IMR-90 (cell line): Measurements from ENCODE around the gene TPSG1. TPM values are rescaled to one million over a fixed set of nuclear protein-coding genes. Genes with fewer than 3 reads are reported as not detected.

ENCODE experiments used
- ATAC-seq: fragments of 200-7000 bp; cut with Tn5 transposase; 2 replicates; pipeline ENCODE4 v1.9.1; 2020; ENCODE audit warnings: low read depth, mild to moderate bottlenecking, moderate library complexity
- BruUV-seq: library from RNA; stranded (reverse); fragments of 400-500 nt; replicated peaks from 2 replicates; lab custom pipeline; 2021; lab: Mats Ljungman, UMichigan
- CTCF ChIA-PET: fragments of 300-600 bp; formaldehyde crosslinking; extraction: SDS; loops from one replicate; lab custom pipeline; 2021; ENCODE audit warnings: antibody characterized with exemption; lab: Yijun Ruan, JAX
- POLR2A ChIA-PET: fragments of 300-600 bp; sonication (Branson Sonifier 250); formaldehyde crosslinking; loops from one replicate; lab custom pipeline; 2022; ENCODE audit warnings: antibody characterized with exemption; ENCODE audit not compliant: unreplicated experiment; lab: Charles Lee
- DNase-seq: peaks from one replicate; pipeline ENCODE4 v3.0.0; 2013
- H2AFZ ChIP-seq: replicated peaks from 2 replicates; pipeline ENCODE3; 2013; ENCODE audit warnings: low read length, mild to moderate bottlenecking; ENCODE audit not compliant: poor library complexity
- H2AK5ac ChIP-seq: 2 replicates; pipeline ENCODE4 v1.6.1; 2013; ENCODE audit warnings: low read depth, low read length, inconsistent platforms
- H2AK9ac ChIP-seq: replicated peaks from 2 replicates; pipeline ENCODE3; 2013; ENCODE audit warnings: mild to moderate bottlenecking, low read depth, low read length, moderate library complexity; ENCODE audit not compliant: poor library complexity
- H2BK120ac ChIP-seq: 2 replicates; pipeline ENCODE4 v1.6.1; 2013; ENCODE audit warnings: low read depth, low read length, inconsistent platforms
- H2BK15ac ChIP-seq: 3 replicates; pipeline ENCODE4 v1.6.1; 2013; ENCODE audit warnings: low read depth, low read length, inconsistent platforms
- H2BK20ac ChIP-seq: 2 replicates; pipeline ENCODE4 v1.6.1; 2013; ENCODE audit warnings: low read depth, mild to moderate bottlenecking, inconsistent platforms, low read length, moderate library complexity
- H2BK5ac ChIP-seq: 2 replicates; pipeline ENCODE4 v1.6.1; 2013; ENCODE audit warnings: mild to moderate bottlenecking, low read depth, low read length, inconsistent platforms; ENCODE audit not compliant: poor library complexity, severe bottlenecking
- H3K14ac ChIP-seq: replicated peaks from 2 replicates; pipeline ENCODE4 v1.6.1; 2013; ENCODE audit warnings: low read depth, low read length, inconsistent platforms
- H3K18ac ChIP-seq: 2 replicates; pipeline ENCODE4 v1.6.1; 2013; ENCODE audit warnings: low read depth, low read length, control low read depth
- H3K23ac ChIP-seq: 2 replicates; pipeline ENCODE4 v1.6.1; 2013; ENCODE audit warnings: low read depth, low read length, inconsistent platforms
- H3K27ac ChIP-seq: 2 replicates; pipeline ENCODE4 v1.5.1; 2013; ENCODE audit warnings: mild to moderate bottlenecking, control low read depth, low read length; ENCODE audit not compliant: insufficient read depth
- H3K27me3 ChIP-seq: 2 replicates; pipeline ENCODE4 v1.6.1; 2013; ENCODE audit warnings: low read length; ENCODE audit not compliant: control insufficient read depth, insufficient read depth
- H3K36me3 ChIP-seq: 2 replicates; pipeline ENCODE4 v1.6.1; 2013; ENCODE audit warnings: low read length, mixed read lengths; ENCODE audit not compliant: control insufficient read depth, insufficient read depth
- H3K4ac ChIP-seq: 2 replicates; pipeline ENCODE4 v1.6.1; 2013; ENCODE audit warnings: low read depth, low read length, inconsistent platforms
- H3K4me1 ChIP-seq: 2 replicates; pipeline ENCODE4 v1.6.1; 2013; ENCODE audit warnings: low read length, mixed read lengths; ENCODE audit not compliant: control insufficient read depth, insufficient read depth
- H3K4me2 ChIP-seq: 2 replicates; pipeline ENCODE4 v1.6.1; 2013; ENCODE audit warnings: low read depth, mild to moderate bottlenecking, control low read depth, low read length, moderate library complexity
- H3K4me3 ChIP-seq: 2 replicates; pipeline ENCODE4 v1.5.1; 2013; ENCODE audit warnings: low read depth, mild to moderate bottlenecking, control low read depth, low read length, moderate library complexity; ENCODE audit not compliant: insufficient read depth
- H3K56ac ChIP-seq: 2 replicates; pipeline ENCODE4 v1.6.1; 2013; ENCODE audit warnings: low read length, inconsistent platforms; ENCODE audit not compliant: insufficient read depth; ENCODE audit errors: extremely low read depth
- H3K79me1 ChIP-seq, 2 experiments: 2 replicates each; pipeline ENCODE4 v1.6.1; 2013; ENCODE audit warnings: low read length in 2 of 2, inconsistent platforms in 1 of 2, low read depth in 1 of 2
- H3K9ac ChIP-seq: 2 replicates; pipeline ENCODE4 v1.6.1; 2013; ENCODE audit warnings: low read depth, low read length, control low read depth
- H3K9me1 ChIP-seq: 2 replicates; pipeline ENCODE4 v1.6.1; 2013; ENCODE audit warnings: low read length, inconsistent platforms; ENCODE audit not compliant: insufficient read depth
- H3K9me3 ChIP-seq: 2 replicates; pipeline ENCODE4 v1.6.1; 2013; ENCODE audit warnings: low read length; ENCODE audit not compliant: control insufficient read depth, insufficient read depth
- H4K20me1 ChIP-seq: 2 replicates; pipeline ENCODE4 v1.6.1; 2013; ENCODE audit warnings: low read length, inconsistent platforms; ENCODE audit not compliant: insufficient read depth
- H4K5ac ChIP-seq: 2 replicates; pipeline ENCODE4 v1.6.1; 2013; ENCODE audit warnings: mild to moderate bottlenecking, low read depth, low read length, control low read depth
- H4K8ac ChIP-seq, 2 experiments: 2 replicates each; pipeline ENCODE4 v1.6.1; 2013; ENCODE audit warnings: low read depth in 2 of 2, low read length in 2 of 2, control low read depth in 1 of 2, inconsistent platforms in 1 of 2
- H4K91ac ChIP-seq: 2 replicates; pipeline ENCODE4 v1.6.1; 2013; ENCODE audit warnings: low read depth, low read length, inconsistent platforms; ENCODE audit not compliant: insufficient read depth
- BHLHE40 ChIP-seq: fragments of 150-350 bp; IDR thresholded peaks from 2 replicates; pipeline ENCODE4 v1.6.1; 2016; ENCODE audit warnings: mild to moderate bottlenecking, low read depth, low read length
- CEBPB ChIP-seq: IDR thresholded peaks from 2 replicates; pipeline ENCODE4 v1.6.1; 2012; ENCODE audit warnings: low read depth, low read length, improper control_type of control experiment
- CHD1 ChIP-seq: IDR thresholded peaks from 2 replicates; pipeline ENCODE4 v1.6.1; 2012; ENCODE audit warnings: low read depth, low read length, improper control_type of control experiment
- FOS ChIP-seq: fragments of 150-350 bp; IDR thresholded peaks from 2 replicates; pipeline ENCODE4 v1.6.1; 2016; ENCODE audit warnings: low read depth, low read length
- MAFK ChIP-seq: IDR thresholded peaks from 2 replicates; pipeline ENCODE4 v1.6.1; 2012; ENCODE audit warnings: low read depth, low read length, improper control_type of control experiment
- MAZ ChIP-seq: IDR thresholded peaks from 2 replicates; pipeline ENCODE4 v1.6.1; 2012; ENCODE audit warnings: low read depth, mild to moderate bottlenecking, low read length, improper control_type of control experiment, moderate library complexity, borderline replicate concordance
- MXI1 ChIP-seq: IDR thresholded peaks from 2 replicates; pipeline ENCODE4 v1.6.1; 2012; ENCODE audit warnings: low read depth, mild to moderate bottlenecking, low read length, moderate library complexity, borderline replicate concordance
- NFE2L2 ChIP-seq: fragments of 150-350 bp; IDR thresholded peaks from 2 replicates; pipeline ENCODE4 v1.6.1; 2016; ENCODE audit warnings: low read depth, mild to moderate bottlenecking, low read length
- POLR2A ChIP-seq: IDR thresholded peaks from 2 replicates; pipeline ENCODE4 v1.6.1; 2012; ENCODE audit warnings: mild to moderate bottlenecking, low read depth, low read length
- RAD21 ChIP-seq: IDR thresholded peaks from 2 replicates; pipeline ENCODE4 v1.6.1; 2012; ENCODE audit warnings: low read length, improper control_type of control experiment
- RCOR1 ChIP-seq: IDR thresholded peaks from 2 replicates; pipeline ENCODE4 v1.6.1; 2012; ENCODE audit warnings: mild to moderate bottlenecking, low read length, improper control_type of control experiment; ENCODE audit not compliant: insufficient replicate concordance
- RFX5 ChIP-seq: IDR thresholded peaks from 2 replicates; pipeline ENCODE4 v1.8.0; 2012; ENCODE audit warnings: low read depth, mild to moderate bottlenecking, low read length, moderate library complexity
- SMC3 ChIP-seq: fragments of 150-350 bp; IDR thresholded peaks from 2 replicates; pipeline ENCODE4 v1.6.1; 2016; ENCODE audit warnings: low read depth, mild to moderate bottlenecking, antibody characterized with exemption, low read length, moderate library complexity
- WGBS, 2 experiments: methylation state at CpG; one replicate each; pipeline versions ENCODE4 v1.1.5 to v1.1.7; 2013; ENCODE audit warnings: missing lambda C conversion rate in 2 of 2; ENCODE audit not compliant: insufficient read length in 1 of 2; ENCODE audit errors: extremely low coverage in 2 of 2; 5-methylcytosine and 5-hydroxymethylcytosine counted together
- dilution Hi-C: fragments of 300-500 bp; cut with HindIII; formaldehyde crosslinking; loops from one replicate; pipeline ENCODE4 v1.14.3; 2018; ENCODE audit warnings: low sequenced_read_pairs; ENCODE audit not compliant: unreplicated experiment
- in situ Hi-C: fragments of 300-500 bp; cut with MboI; formaldehyde crosslinking; loops from 3 replicates; pipeline ENCODE4 v1.14.3; 2019; ENCODE audit warnings: low sequenced_read_pairs, inconsistent platforms, mixed read lengths
- intact Hi-C: fragments of 100-400 bp; cut with micrococcal nuclease; formaldehyde crosslinking; loops from 2 replicates; pipeline ENCODE4 v1.10.0; 2022
- polyA plus RNA-seq, 3 experiments: library from polyadenylated mRNA; depleted of rRNA; stranded (reverse); fragments of >200 nt; gene quantifications; 2 replicates each; pipeline ENCODE4 v1.2.3, GENCODE V29; 2012; ENCODE audit warnings: low replicate concordance in 1 of 3
- total RNA-seq: library from RNA; depleted of rRNA; stranded (reverse); fragments of >200 nt; gene quantifications from 2 replicates; pipeline ENCODE4 v1.2.3, GENCODE V29; 2012
- TF ChIP-seq, protein P1 (sequence below): fragments of 150-350 bp; IDR thresholded peaks from 2 replicates; pipeline ENCODE4 v1.6.1; 2017; ENCODE audit warnings: mild to moderate bottlenecking, antibody characterized with exemption, low read length, low read depth
- TF ChIP-seq, protein P2 (sequence below): fragments of 150-350 bp; IDR thresholded peaks from 2 replicates; pipeline ENCODE4 v1.6.1; 2016; ENCODE audit warnings: low read depth, mild to moderate bottlenecking, low read length, moderate library complexity, borderline replicate concordance
- TF ChIP-seq, protein P3 (sequence below): conservative IDR thresholded peaks from 2 replicates; pipeline ENCODE4 v1.5.1; 2012; ENCODE audit warnings: mild to moderate bottlenecking, low read depth, low read length, improper control_type of control experiment

The TPSG1 gene
- total and polyA plus RNA-seq, 2 of the 4 experiments (the other 2 are of a cell fraction), result not detected

DNA sequence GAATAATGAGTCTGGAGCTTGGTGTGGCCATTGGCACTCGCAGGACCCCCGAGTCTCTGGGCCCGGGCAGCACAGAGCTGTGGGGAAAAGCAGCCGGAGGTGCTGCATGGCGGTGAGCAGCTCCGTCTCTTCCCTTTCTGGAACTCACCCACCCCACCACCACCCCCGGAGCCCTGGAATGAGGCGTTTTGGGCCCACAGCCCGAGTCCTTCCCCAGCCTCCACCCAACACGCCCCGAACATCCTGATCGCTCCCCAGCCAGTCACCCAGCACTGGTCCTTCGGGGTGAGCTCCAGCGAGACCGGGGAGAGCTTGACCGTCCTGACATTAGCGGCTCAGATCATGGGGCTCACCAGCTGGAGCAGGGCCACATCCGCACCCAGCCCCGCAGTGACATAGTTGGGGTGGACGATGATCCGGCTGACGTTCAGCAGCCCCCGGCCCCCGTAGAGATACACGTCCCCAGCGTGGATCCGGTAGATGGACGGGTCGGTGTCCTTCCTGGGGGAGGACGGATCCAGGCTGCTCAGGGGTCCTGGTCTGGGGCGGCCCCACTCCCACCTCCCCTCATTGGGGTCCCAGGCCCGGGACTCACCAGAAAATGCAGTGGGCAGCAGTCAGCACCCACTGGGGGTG lies 37.3 kb upstream of the TPSG1 start:
- ChIA-PET POLR2A (no interaction called here), CTCF (no interaction called here)
- peaks cover 43% of the 10 kb centered on the region for H3K27me3 ChIP-seq
- TF ChIP-seq NFE2L2 (no peak), POLR2A (no peak), MXI1 (no peak), MAZ (no peak), FOS (no peak), CEBPB (no peak), RCOR1 (no peak), SMC3 (no peak), BHLHE40 (no peak), MAFK (no peak), RFX5 (no peak), RAD21 (no peak), CHD1 (no peak)
- TF ChIP-seq, protein P1, sequence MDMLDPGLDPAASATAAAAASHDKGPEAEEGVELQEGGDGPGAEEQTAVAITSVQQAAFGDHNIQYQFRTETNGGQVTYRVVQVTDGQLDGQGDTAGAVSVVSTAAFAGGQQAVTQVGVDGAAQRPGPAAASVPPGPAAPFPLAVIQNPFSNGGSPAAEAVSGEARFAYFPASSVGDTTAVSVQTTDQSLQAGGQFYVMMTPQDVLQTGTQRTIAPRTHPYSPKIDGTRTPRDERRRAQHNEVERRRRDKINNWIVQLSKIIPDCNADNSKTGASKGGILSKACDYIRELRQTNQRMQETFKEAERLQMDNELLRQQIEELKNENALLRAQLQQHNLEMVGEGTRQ, result no peak
- TF ChIP-seq, protein P2, sequence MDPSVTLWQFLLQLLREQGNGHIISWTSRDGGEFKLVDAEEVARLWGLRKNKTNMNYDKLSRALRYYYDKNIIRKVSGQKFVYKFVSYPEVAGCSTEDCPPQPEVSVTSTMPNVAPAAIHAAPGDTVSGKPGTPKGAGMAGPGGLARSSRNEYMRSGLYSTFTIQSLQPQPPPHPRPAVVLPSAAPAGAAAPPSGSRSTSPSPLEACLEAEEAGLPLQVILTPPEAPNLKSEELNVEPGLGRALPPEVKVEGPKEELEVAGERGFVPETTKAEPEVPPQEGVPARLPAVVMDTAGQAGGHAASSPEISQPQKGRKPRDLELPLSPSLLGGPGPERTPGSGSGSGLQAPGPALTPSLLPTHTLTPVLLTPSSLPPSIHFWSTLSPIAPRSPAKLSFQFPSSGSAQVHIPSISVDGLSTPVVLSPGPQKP, result no peak
- TF ChIP-seq, protein P3, sequence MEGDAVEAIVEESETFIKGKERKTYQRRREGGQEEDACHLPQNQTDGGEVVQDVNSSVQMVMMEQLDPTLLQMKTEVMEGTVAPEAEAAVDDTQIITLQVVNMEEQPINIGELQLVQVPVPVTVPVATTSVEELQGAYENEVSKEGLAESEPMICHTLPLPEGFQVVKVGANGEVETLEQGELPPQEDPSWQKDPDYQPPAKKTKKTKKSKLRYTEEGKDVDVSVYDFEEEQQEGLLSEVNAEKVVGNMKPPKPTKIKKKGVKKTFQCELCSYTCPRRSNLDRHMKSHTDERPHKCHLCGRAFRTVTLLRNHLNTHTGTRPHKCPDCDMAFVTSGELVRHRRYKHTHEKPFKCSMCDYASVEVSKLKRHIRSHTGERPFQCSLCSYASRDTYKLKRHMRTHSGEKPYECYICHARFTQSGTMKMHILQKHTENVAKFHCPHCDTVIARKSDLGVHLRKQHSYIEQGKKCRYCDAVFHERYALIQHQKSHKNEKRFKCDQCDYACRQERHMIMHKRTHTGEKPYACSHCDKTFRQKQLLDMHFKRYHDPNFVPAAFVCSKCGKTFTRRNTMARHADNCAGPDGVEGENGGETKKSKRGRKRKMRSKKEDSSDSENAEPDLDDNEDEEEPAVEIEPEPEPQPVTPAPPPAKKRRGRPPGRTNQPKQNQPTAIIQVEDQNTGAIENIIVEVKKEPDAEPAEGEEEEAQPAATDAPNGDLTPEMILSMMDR, result no peak
- intact Hi-C loops, result no loop called here
- no peak overlapping the region for H2AK9ac ChIP-seq
- H3K23ac ChIP-seq, result no peak overlapping the region
- H3K4me2 ChIP-seq, result no peak overlapping the region
- no peak overlapping the region for H3K14ac ChIP-seq
- no peaks in the 10 kb centered on the region for H3K79me1 ChIP-seq
- no peaks in the 10 kb centered on the region; the same call in 1 of the 2 replicates for H4K20me1 ChIP-seq
- no peak overlapping the region for H3K4ac ChIP-seq
- in situ Hi-C loops, result no loop called here
- dilution Hi-C loops, result no loop called here
- no peak overlapping the region for H3K4me3 ChIP-seq
- no TSS peak for BruUV-seq
- peaks cover 4% of the 10 kb centered on the region; the same call in 1 of the 2 replicates for H3K9me1 ChIP-seq
- H3K18ac ChIP-seq, result no peak overlapping the region
- no peak overlapping the region for H4K5ac ChIP-seq
- no peak overlapping the region for H3K9ac ChIP-seq
- no peaks in the 10 kb centered on the region for H3K9me3 ChIP-seq
- no peak overlapping the region for H2BK15ac ChIP-seq
- H3K56ac ChIP-seq, result no peak overlapping the region
- H2AK5ac ChIP-seq, result no peak overlapping the region
- DNase-seq (no peak), ATAC-seq (no peak)
- H2BK120ac ChIP-seq, result no peak overlapping the region
- no peak overlapping the region for H4K8ac ChIP-seq
- H4K91ac ChIP-seq, result no peak overlapping the region
- H2BK20ac ChIP-seq, result no peak overlapping the region
- H3K4me1 ChIP-seq, result no peaks in the 10 kb centered on the region
- no peaks in the 10 kb centered on the region for H3K36me3 ChIP-seq
- peak overlapping the region; percentile 21 for H2AFZ ChIP-seq
- 88% methylated on average over 15 of the region's 32 CpGs; no CpG with 5 or more reads in 1 of the 2 experiments for WGBS, 2 experiments
- H2BK5ac ChIP-seq, result no peak overlapping the region
- no peak overlapping the region for H3K27ac ChIP-seq
